HG03095 (cell line): ENCODE measurements around the gene POLR2H.

Experiments used
- ATAC-seq: cut with Tn5 transposase; IDR thresholded peaks from one replicate; pipeline ENCODE4 v1.9.1; 2021; ENCODE audit warnings: moderate library complexity; ENCODE audit not compliant: unreplicated experiment

Gene POLR2H

DNA sequence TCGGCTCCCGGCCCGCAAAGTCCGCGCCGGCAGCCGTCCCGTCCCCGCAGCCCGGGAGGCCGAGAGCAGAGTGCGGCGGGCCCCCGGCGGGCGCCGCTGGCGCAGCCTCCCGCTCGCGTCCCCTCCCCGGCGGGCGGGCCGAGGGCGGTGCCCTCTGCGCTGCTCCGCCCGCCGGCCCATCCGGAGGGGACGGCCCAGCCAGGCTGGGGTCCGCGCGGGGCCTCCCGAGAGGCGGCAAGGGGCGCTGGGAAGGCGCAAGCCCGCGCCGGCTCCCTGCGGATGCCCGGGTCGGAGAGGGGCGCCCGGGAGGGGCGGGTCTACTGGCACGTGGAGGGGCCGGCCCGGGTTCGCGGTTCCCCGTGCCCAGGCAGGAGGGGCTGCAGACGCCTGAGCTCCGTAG, at the start of gene POLR2H, which contains the start of gene CLCN2:
Gene POLR2H, plus strand, starts transcription at position 179 of the 400 bp plus-strand sequence. CDS start 1,783 bp downstream, outside the sequence.
Gene CLCN2, minus strand, starts transcription at position 74 of the 400 bp plus-strand sequence. CDS start 126 bp downstream, outside the sequence.
- peak; percentile 40 for ATAC-seq

DNA sequence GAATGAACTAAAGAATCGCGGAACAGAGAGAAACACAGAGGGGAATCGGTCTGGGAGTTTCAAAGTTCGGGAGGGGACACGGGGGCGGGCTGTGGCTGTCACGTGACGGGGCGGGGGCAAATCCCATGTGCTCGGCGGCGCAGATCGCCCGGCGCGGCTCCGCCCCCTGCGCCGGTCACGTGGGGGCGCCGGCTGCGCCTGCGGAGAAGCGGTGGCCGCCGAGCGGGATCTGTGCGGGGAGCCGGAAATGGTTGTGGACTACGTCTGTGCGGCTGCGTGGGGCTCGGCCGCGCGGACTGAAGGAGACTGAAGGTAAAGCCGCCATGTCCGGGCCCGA, 47.2 kb upstream of the POLR2H start, which contains the start of gene EIF4G1:
Gene EIF4G1, plus strand, starts transcription at position 244 of the 337 bp plus-strand sequence. CDS start 1,191 bp downstream, outside the sequence.
- ATAC-seq = peak; percentile 83

DNA sequence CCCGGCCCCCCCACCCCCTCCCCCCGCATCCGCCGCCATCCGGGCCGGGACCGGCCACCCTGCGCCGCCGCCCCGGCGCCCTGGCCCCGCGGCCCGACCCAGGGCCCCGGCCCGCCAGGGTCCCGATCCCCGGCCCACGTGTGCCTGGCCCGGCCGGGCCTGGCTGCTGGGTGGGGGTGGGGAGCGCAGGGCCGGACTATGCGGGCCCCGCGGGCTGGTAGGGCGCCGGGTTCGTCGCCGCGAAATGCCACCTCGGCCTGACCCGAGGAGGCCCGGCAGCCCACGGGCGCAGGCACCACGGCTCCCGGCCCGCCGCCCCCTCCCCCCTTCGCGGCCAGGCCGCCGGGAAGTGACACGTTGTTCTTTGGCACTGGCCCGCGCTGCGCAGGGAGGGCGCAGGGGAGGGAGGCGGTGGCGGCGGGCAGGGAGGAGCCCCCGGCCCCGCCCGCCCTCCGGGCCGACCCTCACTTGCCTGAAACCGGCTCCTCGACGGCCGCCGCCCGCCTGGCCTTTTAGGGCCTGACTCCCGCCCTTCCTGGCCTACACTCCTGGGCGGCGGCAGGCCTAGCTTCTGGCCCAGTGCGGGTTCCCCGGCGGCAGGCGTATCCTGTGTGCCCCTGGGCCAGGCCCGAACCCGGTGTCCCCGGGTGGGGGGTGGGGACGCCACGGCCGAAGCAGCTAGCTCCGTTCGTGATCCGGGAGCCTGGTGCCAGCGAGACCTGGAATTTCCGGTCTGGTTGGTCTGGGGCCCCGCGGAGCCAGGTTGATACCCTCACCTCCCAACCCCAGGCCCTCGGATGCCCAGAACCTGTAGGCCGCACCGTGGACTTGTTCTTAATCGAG, 46.6 kb upstream of the POLR2H start:
- ATAC-seq = peak; percentile 38

DNA sequence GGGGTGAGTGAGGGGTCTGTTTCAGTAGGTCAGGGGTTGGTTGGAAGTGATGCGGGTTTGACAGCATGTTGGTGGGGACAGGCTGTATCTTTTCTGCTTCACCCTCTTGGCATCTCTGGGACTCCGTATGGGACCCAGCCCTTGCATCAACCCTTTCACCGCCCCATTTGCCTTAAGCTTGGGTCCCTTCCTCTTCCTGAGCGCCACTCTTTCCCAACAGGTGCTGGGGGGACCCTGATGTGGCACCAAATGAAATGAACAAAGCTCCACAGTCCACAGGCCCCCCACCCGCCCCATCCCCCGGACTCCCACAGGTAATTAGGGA, 46.0 kb upstream of the POLR2H start:
- ATAC-seq = peak; percentile 11

DNA sequence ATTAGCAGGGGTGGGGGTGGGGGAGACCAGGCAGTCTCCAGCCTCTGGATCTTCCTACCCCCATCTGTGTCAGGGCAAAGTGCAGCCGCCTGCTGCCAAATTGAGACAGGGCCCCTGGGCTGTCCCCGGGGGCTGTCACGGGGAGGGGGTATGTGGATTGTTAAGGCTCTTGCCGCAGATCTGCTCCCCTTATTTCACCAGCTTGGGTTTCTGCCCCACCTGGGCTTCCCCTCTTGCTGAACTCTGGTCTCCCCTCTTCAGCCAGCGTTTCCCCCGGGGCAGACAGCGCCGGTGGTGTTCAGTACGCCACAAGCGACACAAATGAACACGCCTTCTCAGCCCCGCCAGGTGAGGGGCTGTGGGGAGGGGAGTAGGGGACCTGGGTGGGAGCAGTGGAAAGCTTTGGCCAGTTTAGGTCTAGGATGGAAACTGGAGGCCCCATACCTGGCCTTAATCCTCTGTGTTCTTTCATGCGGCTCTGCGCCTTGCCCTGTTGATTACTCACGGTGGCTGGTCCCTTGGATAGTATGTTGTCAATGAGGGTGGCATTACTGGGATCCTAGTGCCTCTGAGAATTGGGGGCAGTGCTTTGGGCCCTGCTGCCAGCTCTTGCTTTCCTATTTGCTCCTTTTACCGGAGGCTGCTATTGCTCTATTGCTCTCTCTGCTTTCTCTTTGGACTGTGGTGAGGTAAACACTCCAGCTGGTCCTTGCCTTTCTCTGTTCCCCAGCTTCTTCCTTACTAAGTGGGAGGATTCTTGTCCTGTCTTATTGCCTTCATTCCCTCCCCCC, 45.4 kb upstream of the POLR2H start:
- no peak for ATAC-seq

DNA sequence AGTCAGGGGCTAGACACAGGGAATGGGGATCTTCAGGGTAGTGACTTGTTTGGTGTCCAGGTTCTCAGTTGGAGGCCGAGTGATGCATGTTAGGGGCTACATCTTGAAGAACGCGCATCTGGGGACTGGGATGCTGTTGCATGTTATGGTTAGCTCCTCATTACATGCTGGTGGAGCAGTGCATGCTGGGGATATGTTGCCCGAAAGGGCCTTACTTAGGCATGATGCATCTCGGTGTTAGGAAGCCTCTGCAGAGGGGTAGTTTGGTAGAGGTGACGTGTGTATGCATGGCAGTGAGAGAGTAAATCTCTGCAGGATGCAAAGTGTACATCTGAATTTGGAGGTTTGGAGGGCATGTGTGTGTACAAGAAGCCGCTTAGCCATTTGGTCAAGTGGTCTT, 44.7 kb upstream of the POLR2H start:
- ATAC-seq = no peak

DNA sequence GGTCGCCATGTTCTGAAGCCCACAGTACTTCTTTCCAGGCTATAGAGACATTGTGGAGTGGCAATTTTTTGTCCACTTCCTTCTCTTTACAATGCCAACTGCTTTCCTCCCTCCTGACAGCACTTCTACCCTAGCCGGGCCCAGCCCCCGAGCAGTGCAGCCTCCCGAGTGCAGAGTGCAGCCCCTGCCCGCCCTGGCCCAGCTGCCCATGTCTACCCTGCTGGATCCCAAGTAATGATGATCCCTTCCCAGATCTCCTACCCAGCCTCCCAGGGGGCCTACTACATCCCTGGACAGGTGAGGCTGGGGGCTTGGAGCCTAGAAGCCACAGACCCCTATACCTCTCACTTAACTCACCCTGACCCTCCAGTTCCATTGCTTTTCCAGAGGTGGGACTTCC, 44.3 kb upstream of the POLR2H start:
- ATAC-seq = no peak

DNA sequence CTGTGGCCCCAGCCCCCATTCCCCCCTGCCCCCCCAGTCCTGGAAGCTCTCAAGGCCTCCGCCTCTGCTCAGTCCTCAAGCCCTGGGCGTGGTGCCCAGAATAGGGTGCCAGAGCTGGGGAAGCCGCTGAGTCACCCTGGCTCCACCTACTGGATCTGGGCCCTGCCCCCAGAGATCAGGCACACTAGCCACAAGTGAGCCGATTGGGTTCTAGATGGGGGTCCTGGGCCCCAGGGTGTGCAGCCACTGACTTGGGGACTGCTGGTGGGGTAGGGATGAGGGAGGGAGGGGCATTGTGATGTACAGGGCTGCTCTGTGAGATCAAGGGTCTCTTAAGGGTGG, 41.4 kb upstream of the POLR2H start:
- no peak for ATAC-seq

DNA sequence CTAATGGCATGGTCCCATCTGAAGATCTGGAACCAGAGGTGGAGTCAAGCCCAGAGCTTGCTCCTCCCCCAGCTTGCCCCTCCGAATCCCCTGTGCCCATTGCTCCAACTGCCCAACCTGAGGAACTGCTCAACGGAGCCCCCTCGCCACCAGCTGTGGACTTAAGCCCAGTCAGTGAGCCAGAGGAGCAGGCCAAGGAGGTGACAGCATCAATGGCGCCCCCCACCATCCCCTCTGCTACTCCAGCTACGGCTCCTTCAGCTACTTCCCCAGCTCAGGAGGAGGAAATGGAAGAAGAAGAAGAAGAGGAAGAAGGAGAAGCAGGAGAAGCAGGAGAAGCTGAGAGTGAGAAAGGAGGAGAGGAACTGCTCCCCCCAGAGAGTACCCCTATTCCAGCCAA, 39.8 kb upstream of the POLR2H start:
- ATAC-seq = no peak

DNA sequence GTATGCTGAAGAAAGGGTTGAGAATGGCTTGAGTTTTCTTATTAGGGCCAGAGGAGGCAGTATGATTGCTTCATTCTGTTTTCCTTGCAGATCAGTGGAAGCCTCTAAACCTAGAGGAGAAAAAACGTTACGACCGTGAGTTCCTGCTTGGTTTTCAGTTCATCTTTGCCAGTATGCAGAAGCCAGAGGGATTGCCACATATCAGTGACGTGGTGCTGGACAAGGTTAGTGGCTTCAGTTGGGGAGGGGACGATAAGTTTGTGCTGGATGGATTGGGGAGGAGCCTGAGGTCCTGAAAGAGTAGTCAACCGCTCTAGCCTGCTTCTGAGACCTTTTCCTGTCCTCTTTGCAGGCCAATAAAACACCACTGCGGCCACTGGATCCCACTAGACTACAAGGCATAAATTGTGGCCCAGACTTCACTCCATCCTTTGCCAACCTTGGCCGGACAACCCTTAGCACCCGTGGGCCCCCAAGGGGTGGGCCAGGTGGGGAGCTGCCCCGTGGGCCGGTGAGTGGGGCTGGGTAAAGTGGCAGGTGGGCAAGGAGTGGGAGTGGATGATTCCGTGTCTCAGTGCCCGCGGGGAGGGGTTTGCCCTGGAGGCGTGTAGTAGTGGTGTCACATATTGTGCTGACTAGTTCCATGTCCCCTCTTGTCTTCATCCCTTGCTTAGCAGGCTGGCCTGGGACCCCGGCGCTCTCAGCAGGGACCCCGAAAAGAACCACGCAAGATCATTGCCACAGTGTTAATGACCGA, 38.6 kb upstream of the POLR2H start:
- ATAC-seq = no peak

DNA sequence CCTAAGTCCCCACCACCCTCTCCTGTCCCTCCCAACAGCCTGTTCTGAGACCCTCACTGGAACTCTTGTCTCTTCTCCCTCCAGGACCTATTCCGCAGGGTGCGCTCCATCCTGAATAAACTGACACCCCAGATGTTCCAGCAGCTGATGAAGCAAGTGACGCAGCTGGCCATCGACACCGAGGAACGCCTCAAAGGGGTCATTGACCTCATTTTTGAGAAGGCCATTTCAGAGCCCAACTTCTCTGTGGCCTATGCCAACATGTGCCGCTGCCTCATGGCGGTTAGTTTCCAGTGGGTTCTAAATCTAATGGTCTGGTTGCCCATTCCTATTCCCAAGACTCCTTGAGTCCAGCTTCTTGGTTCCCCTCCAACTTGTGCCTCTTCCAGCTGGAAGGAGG, 37.8 kb upstream of the POLR2H start:
- ATAC-seq = no peak

DNA sequence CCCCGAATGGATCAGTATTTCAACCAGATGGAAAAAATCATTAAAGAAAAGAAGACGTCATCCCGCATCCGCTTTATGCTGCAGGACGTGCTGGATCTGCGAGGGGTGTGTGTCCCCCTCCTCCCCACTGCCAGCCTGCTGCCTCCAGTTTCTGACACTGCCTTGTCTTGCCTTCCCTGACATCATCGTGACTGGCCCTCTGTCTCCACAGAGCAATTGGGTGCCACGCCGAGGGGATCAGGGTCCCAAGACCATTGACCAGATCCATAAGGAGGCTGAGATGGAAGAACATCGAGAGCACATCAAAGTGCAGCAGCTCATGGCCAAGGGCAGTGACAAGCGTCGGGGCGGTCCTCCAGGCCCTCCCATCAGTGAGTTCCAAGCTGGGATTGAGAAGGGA, 36.2 kb upstream of the POLR2H start:
- no peak for ATAC-seq

DNA sequence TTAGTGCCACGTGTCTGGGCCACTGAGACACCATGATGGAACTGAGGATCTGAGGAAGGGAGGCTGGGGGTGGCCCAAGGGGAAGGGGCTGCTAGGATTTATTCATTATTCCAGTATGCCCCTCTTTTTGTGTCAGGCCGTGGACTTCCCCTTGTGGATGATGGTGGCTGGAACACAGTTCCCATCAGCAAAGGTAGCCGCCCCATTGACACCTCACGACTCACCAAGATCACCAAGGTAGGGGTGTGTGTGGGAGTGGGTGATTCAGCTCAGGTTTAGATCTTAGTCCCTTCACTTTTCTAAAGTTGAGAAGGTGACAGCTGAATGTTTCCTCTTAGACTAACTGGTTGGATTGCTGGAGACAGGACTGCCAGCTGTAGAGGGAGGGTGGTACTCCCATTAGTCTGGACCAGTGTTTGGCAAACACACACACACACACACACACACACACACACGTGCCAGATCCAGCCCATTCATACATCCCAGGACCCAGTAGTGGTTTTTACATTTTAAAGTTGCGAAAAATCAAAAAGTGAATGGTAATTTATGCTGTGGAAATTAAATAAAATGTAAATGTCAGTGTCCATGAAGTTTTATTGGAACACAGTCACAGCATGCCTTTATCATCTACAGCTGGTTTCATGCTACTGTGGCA, 35.7 kb upstream of the POLR2H start:
- no peak for ATAC-seq

DNA sequence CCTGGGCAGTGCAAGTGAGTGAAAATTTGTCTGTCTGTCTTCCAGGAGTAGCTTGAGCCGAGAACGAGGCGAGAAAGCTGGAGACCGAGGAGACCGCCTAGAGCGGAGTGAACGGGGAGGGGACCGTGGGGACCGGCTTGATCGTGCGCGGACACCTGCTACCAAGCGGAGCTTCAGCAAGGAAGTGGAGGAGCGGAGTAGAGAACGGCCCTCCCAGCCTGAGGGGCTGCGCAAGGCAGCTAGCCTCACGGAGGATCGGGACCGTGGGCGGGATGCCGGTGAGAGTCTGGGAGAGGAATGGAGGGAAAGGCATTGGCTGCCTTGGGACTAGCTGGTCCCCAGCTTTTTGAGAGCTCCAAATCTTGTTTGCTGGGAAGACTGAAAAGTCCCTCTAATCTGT, 34.3 kb upstream of the POLR2H start:
- ATAC-seq = no peak

DNA sequence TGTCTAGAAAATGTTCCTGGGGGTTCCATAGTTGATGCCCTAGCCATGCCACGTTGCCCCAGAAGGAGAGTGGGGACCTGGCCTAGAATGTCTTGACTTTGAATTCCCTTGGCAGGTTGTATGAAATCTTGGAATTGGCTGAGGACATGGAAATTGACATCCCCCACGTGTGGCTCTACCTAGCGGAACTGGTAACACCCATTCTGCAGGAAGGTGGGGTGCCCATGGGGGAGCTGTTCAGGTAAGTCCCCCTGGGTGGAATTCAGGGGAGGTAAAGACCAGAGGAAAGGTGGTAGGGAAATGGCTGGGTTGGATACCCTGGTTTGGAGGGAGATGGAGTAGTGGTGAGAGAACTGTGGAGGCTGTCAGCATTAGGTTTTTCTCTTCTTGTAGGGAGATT, 33.0 kb upstream of the POLR2H start:
- ATAC-seq = no peak

DNA sequence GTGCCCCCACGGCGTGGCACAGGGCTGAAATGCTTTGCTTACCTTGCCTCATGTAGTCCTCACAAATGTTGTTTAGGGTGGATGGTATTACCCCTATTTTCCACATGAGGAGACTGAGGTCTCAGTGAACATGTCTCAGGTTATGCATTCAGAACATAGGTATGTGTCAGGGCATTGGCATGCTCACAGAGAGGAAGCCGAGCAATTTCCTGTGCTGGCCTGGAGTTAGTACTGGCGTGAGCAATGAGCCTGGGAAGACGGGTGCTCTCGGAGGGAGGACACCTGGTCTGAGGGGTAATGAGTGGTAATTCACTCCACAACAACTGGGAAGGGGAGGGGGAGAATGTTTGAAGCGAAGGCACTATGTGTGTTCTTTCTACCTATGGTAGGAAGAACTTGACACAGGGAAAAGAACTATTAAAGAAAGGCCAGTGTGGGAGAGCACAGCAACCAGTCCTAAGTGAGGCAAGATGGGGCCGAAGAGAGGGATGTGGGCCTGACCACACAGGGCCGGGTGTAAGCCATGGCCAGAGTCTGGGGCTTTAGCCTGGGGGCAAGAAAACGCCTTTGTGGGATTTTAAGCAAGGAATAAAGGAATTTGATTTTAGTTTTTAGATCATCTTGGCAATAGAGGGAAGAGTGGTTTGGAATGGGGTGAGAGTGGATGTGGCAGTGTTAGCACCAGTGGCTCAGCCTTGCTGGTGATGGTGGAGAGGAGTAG, 29.0 kb upstream of the POLR2H start:
- no peak for ATAC-seq

DNA sequence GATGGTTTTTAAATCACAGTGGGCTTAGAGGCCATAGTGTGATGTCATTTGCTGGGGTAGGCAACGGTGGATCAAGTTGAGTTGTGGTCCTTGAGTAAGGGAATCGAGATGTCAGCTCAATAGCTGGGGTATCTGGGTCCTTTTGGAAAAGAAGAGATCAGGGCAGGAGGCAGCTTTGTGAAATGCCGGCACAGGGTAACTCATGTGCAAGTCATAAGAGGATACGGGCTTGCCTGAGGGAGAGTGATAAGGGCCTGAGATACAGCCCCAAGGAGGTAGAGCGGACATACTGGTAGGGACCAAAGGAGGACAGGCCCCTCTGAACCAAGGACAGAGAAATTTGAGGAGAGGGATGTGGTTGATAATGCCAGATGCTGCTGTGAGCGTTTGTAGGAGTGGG, 28.3 kb upstream of the POLR2H start:
- ATAC-seq = no peak

DNA sequence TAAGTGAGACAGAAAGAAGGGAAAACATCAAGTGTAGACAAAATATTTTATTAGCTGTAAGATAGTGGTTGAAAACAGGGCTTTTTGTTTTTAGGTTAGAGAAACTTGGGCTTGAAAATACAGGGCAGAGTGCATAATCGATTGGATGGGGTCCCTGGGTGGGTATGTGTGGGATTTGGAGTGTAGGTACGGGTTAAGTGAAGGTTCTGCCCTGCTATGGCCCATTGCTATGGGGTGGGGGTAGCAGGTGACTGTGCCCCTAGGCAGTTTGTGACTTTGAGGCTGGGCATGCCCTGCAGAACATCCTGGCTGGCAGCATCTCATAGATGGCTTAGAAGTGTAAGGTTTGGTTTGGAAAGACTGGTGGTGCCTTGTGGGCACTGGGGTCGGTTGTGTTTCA, 27.8 kb upstream of the POLR2H start:
- ATAC-seq = no peak

DNA sequence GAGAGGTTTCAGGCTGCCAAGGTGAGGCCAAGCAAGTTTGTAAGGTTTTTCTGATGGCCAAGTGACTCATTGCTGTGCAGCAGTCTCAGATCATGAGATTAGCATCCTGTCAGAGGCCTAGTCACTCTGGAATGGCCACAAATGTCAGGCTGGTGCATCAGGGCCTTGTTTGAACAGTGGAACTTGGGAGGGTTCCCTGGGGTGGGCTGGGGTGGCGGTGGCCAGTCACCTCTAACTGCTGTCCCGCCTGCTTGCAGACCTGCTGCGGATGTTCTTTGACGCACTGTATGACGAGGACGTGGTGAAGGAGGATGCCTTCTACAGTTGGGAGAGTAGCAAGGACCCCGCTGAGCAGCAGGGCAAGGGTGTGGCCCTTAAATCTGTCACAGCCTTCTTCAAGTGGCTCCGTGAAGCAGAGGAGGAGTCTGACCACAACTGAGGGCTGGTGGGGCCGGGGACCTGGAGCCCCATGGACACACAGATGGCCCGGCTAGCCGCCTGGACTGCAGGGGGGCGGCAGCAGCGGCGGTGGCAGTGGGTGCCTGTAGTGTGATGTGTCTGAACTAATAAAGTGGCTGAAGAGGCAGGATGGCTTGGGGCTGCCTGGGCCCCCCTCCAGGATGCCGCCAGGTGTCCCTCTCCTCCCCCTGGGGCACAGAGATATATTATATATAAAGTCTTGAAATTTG, 26.9 kb upstream of the POLR2H start:
- no peak for ATAC-seq

DNA sequence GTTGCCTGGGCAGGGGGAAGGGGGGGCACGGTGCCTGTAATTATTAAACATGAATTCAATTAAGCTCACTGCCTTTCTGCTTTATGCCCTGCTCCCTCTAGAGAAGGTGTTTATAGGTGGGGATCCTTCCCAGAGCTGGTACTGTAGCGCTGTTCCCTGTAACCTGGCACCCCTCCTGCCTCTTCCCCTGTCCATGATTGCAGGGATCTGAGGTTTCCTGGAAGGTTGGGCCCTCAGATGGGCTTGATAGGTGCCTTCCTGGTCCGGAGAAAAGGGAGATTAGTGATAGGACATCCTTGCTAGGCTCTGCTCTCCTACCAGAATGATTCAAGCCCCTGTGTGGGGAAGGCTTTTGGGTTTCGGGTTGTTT, 26.2 kb upstream of the POLR2H start:
- no peak for ATAC-seq
